Activated CD8-positive, alpha-beta memory T cell treated with anti-CD3 and anti-CD28 coated beads for 36 hours (primary cell): ENCODE data around the gene RGS1. TPM values are rescaled to one million over a fixed set of nuclear protein-coding genes. Genes with fewer than 3 reads are reported as not detected.

Experiments used
- CTCF ChIA-PET: fragments of 350-600 bp; sonication (Branson Sonifier 250); formaldehyde crosslinking; loops from one replicate; lab custom pipeline; 2021; ENCODE audit warnings: antibody characterized with exemption; lab: Charles Lee
- POLR2A ChIA-PET: fragments of 350-600 bp; sonication (Branson Sonifier 250); formaldehyde crosslinking; loops from one replicate; lab custom pipeline; 2021; ENCODE audit warnings: antibody characterized with exemption; lab: Charles Lee
- total RNA-seq, 2 experiments: library from RNA; stranded (reverse); gene quantifications; one replicate each; pipeline ENCODE4 v1.2.3, GENCODE V29; 2021

RGS1 gene
- total RNA-seq, 2 experiments from 2014 or later = 25.8 to 28.7 TPM

DNA sequence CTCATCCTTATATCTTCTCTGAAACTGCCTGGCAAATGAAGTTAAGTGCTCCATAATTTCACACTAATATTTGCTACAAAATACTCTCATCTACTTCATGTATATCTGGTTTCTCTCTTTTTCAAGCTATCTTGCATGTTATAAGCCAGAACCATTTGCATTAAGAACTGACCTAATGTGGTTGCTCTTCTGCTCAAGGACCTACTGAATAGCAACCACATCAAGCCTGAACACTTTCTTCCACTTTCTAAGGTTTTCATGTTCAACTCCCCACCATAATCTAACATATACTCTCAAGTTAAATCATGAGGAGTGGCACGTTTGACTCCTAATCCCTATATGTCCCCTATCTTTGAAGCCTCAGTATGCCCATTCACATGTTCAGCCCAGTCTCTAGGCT is 27.2 kb downstream of the RGS1 start:
- CTCF ChIA-PET = interaction anchor here (1.3 kb wide), 1 partner anchor 8 kb away, joined by 4 read pairs; no protein-coding TSS in a partner anchor
- POLR2A ChIA-PET = no interaction called here

DNA sequence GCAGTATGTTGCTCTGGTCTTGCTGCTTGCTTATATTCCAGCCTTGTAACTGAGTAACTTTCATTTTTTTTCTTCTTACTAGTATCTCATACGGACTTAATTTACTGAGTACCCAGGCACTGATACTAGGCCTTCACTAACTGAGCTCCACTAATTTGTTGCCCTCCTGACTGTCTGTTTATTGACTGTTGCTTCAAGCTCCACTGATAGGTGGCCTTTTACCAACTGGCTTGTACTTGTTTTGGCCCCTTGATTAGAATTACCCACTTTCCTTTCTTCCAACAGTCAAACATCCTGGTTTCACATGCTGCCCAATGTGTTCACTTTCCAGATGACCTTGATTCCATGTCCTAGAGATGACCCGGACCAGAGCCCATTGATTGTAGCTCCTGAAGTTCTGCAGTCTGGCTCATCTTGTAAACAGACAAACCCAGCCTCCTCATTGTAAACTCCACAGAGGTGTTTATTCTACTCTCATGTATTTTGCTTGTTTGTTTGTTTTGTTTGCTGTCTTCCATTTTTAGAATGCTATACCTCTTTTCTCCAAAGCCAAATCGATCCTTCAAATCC is 27.7 kb downstream of the RGS1 start:
- POLR2A ChIA-PET = no interaction called here
- CTCF ChIA-PET = no interaction called here

DNA sequence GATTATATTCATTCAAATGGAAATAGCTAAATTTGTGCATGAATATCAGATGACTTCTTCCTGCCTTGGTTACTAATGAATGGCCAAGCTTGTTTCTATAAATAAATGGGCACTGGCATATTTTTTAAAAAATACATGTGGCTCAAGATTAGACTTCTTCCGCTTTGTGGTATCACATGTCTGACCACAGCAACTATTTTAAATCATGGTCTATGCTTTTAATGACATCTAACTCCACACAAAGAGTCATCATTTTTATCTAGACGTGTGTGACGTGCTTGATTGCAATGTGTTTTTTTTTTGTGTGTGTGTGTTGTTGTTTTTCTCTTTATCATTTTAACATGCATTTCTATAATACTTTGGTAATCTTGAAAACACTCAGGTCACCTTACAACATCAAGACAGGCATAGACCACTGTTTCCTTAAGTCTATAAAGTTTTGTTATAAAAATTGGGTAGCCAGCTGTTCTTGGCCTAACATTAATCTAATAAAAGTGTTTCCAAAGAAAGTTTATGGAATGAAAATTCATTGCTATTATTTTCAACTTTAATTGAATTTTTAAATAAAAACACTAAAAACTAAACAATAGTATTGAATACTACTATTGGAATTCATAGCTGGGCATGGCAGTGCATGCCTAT is 29.5 kb downstream of the RGS1 start:
- ChIA-PET CTCF (no interaction called here), POLR2A (no interaction called here)

- POLR2A ChIA-PET = no interaction called here
- CTCF ChIA-PET = interaction anchor here (0.7 kb wide), 1 partner anchor 135 kb away, joined by 5 read pairs; no protein-coding TSS in a partner anchor
Observed at GRCh38 chr1:192608671-192609070, 33.1 kb downstream of the RGS1 start.

DNA sequence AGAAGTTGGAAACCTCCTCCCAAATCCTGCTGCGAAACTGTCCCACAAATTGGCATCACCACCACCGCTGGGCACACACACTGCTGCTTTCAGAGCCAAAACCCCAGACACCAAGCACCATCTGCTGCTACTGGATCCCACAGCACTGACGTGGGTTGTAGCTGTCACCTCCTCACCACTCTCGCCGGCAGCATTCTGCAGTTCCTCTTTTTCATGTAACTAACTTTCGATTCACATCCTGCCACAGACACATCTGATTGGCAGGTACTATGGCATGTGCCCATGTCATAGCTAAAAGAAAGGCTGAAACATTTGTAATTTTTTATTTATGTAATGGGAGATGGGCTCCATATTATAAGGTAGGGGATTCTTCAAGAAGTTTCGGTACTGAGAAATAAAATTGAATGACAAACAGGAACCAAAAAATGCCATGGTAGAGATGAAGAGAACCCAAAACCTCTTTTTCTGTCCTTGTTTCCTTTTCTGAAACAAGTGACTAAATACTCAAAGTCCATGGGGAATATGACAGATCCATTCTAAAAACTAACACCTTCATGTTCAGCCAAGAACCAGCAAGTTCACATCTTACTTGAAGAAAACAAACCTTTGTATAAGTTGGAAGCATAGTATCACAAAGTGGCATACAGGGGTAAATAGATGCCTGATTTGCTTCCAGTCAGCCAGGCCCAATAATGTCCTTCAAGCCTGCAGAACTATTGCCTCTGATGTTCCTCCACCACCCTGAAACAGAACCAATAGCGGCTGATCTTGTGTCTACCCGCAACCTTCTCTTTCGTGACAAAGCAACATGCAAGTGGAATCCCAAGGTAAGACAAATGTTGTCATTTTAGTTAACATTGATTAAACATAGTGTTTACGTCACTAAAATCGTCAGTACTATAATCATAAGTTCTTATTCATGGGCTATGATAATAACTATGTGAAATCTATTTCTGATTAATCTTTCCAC is 33.8 kb downstream of the RGS1 start:
- POLR2A ChIA-PET = no interaction called here

GRCh38 chr1:192610112-192610889 is 34.7 kb downstream of the RGS1 start:
- ChIA-PET CTCF (interaction anchor here (1.3 to 1.5 kb wide), 2 partner anchors 8 to 133 kb away, joined by 4 to 5 read pairs; no protein-coding TSS in a partner anchor), POLR2A (interaction anchor here (0.6 kb wide), 1 partner anchor 143 kb away, joined by 3 read pairs; no protein-coding TSS in a partner anchor)

More for the DNA sequence above, 33.8 kb downstream of the RGS1 start:
- CTCF ChIA-PET = interaction anchor here (0.6 to 0.7 kb wide), 2 partner anchors 126 to 136 kb away, joined by 3 to 5 read pairs; no protein-coding TSS in a partner anchor

DNA sequence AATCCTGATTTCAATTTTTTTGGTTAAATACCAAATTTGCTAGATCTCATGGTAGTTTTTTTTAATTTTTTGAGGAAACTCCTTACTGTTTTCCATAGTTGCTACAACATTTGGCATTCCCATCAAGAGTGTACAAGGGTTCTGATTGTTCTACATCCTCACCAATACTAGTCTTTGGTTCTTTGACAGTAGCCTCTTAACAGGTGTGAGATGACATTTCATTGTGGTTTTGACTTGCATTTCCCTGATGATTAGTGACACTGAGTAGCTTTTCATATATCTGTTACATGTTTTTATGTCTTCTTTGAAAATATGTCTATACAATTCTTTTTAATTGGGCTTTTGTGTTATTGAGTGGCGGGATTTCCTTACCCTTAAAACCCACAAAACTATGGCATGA is 39.5 kb downstream of the RGS1 start:
- CTCF ChIA-PET = no interaction called here
- POLR2A ChIA-PET = no interaction called here

GRCh38 chr1:192620071-192620635 is 44.6 kb downstream of the RGS1 start:
- CTCF ChIA-PET = no interaction called here

GRCh38 chr1:192626366-192627179 is 51.0 kb downstream of the RGS1 start:
- ChIA-PET POLR2A (no interaction called here), CTCF (no interaction called here)

More at GRCh38 chr1:192620071-192620635, 44.6 kb downstream of the RGS1 start:
- POLR2A ChIA-PET = no interaction called here

GRCh38 chr1:192627901-192628300 is 52.3 kb downstream of the RGS1 start:
- CTCF ChIA-PET = interaction anchor here (1.7 kb wide), 1 partner anchor 38 kb away, joined by 4 read pairs; no protein-coding TSS in a partner anchor
- POLR2A ChIA-PET = no interaction called here

- CTCF ChIA-PET = interaction anchor here (1.7 kb wide), 1 partner anchor 38 kb away, joined by 4 read pairs; no protein-coding TSS in a partner anchor
- POLR2A ChIA-PET = no interaction called here
Observed at GRCh38 chr1:192628396-192629057, 53.0 kb downstream of the RGS1 start.

- CTCF ChIA-PET = no interaction called here
- POLR2A ChIA-PET = no interaction called here
Observed at GRCh38 chr1:192629612-192630011, 54.0 kb downstream of the RGS1 start.

Other genes starting within 250 kb of the RGS1 start
- gene RGS13, start 60.4 kb downstream of the RGS1 start, total RNA-seq = not detected
- gene RGS2, start 233.3 kb downstream of the RGS1 start, total RNA-seq = 1 to 10 TPM; 6.2 TPM